ENCODE data around the gene SYT6.

GRCh38 chr1:114154146-114154962 lies 685 bp upstream of the SYT6 start:
- TF ChIP-seq CTCF (IDR thresholded peaks at IDR 0.05) (no peak), REST (IDR thresholded peaks at IDR 0.05; ENCODE audit: insufficient read depth in 1 of 2, low read depth in 2 of 2, low read length in 1 of 2) (no peak), POLR2AphosphoS5 (IDR thresholded peaks at IDR 0.05; ENCODE audit: low read depth, low read length) (no peak), SIN3A (IDR thresholded peaks at IDR 0.05; ENCODE audit: borderline replicate concordance, insufficient read depth, low read depth, low read length) (no peak), TCF7L2 (IDR thresholded peaks at IDR 0.05; ENCODE audit: low read depth, low read length) (no peak)

Data from Panc1 (cell line).